NCI-H2029 treated with DMSO at 0.1 percent for 48 hours (cell line): ENCODE results near the gene CREG1.

Experiments
- DNase-seq: peaks from one replicate; lab custom pipeline; 2025; lab: John Stamatoyannopoulos, UW

The CREG1 gene

GRCh38 chr1:167507719-167508118 is 45.8 kb downstream of the CREG1 start:
- no peak for DNase-seq

DNA sequence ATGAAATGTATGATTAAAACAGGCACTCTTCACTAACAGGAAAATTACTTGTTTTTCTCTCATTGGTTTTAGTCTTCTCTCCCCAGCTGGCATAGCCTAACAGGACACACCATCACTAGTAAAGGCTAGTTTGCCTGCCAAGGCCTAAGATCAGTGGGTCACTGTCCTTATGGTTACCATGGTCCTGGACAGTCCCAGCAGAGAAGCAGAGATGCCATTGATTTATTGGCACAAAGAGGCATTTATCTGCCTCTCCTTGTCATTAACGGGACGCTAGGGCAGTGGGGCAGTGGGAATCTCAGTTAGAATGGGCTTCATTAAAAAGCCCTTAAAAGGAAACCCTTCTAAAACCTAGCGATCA is 49.1 kb downstream of the CREG1 start:
- DNase-seq = no peak

DNA sequence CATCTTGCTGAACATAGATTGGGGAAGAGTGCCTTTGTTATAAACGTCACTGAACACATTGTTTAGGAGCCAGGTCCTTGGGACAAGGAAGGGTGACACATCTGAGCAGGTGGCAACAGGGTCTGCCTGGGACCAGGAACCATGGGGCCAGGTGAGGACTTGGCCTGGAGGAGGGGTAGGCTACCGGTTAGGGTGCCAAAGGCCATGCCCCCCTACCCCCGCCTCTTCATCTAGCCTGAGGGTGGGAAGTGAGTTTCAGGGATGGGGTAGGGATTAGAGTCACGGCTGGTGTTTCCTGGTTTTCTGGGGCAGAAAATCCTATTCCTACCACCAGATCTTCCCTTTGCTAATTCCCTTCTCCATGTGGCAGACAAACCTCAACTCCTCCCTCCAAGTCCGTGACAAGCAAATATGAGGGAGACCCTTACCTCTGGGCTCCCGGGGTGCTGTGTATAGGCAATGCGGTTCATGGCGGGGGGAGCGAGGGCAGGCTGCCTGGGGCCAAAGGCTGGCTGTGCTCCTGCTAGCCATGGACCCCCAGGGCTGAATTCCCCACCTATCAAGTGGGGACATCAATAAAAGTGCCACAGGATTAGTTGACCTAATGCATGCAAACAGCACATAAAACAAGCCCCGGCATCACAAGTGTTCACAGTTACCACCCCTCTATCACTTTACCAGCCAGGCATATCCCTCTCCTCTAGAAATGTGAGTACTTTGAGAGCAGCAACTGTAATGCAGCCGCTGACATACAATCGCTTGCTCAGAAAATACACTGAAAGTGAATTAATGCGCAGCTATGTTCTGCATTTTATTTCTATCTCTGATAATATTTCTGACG is 49.7 kb downstream of the CREG1 start:
- DNase-seq = no peak

DNA sequence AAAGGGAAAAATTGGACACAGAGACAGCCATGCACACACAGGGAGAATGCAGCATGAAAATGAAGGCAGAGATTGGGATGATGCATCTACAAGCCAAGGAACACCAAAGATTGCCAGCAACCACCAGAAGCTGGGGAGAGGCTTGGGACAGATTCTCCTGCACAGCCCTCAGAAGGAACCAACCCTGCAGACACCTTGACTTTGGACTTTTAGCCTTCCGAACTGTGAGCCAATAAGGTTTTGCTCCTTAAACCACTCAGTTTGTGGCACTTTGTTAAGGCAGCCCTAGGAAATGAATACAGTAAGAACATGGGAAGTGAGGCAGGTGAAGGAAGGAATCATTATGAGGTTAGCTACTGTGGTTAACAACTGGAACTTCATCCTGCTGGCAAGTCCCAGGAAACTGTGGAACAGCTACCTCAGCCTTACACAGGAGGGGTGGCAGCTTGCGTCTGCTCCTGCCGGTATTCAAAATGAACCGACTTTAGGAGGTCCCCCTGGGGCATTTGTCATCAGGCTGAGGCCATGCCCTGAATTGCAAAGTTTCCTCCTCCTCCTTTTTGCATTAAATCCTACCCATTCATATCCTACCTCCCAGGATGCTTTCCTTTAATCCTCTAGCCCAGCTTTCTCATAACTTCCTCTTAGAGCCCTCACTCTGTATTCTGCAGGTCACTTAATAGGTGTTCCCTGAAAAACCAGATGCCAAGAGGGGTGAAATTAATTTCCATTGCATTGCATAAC is 50.7 kb downstream of the CREG1 start:
- DNase-seq = no peak

GRCh38 chr1:167502192-167502551 is 51.4 kb downstream of the CREG1 start:
- DNase-seq = no peak

DNA sequence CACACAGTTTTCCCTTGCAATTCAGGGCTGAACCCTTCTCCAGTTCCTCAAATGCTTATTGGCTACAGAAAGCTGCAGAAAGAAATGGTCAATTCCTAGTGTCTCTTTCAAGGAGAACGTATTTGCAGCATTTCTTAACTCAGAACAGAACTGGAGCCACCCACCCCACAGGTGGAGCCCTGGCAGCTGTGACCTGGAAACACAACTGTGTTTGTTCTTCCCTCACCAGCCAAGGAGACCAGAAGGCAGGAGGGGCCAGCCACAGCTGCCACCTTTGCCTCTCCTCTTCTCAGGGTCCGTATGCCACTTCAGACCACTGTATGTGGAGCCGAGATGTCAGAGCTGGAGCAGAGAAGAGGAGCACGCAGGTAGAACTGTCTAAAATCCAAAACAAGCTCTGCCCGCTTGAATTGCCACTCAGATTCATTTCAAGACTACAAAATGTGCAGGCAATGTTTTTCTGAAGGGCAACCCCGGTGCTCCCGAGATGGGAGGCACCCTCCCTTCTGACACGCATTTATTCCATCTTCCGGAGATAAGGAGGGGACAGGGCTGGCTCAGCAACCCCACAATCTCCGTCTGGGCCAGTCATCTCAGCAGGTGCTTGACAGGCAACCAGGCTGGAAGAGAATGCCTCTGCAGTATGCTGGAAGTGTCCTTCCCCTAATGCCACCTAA is 51.9 kb downstream of the CREG1 start:
- no peak for DNase-seq

DNA sequence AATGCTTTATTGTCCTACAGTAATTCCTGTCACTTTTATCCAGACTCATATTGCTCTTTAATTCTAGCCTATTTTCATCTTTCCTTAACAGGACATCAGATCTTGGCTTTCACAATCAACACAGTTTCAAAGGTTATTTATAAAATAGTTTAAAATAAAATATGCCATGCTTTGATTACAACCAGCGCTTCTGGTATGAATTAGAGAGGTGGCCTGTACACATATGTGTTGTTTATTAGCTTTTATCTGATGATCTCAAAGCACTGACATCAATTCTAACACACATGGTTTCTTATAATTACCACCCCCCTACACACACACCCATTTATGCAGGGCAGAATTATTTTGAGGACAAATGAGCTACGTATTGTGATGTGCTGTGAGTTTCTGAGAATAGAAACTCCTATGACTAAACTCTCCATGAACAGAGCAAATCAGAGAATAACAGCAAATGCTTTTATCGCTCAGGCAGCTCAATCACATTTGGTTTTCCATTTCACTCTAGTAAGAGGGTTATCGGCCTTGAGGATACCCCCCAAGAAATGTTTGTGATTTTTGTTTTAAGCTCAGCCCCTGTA is 53.2 kb downstream of the CREG1 start:
- DNase-seq = no peak

GRCh38 chr1:167499664-167500101 is 53.9 kb downstream of the CREG1 start:
- DNase-seq = no peak

- DNase-seq = no peak
These were observed 54.5 kb downstream of the CREG1 start for GRCh38 chr1:167499106-167499505.

- DNase-seq = no peak
These were observed 56.6 kb downstream of the CREG1 start for GRCh38 chr1:167496797-167497619.

DNA sequence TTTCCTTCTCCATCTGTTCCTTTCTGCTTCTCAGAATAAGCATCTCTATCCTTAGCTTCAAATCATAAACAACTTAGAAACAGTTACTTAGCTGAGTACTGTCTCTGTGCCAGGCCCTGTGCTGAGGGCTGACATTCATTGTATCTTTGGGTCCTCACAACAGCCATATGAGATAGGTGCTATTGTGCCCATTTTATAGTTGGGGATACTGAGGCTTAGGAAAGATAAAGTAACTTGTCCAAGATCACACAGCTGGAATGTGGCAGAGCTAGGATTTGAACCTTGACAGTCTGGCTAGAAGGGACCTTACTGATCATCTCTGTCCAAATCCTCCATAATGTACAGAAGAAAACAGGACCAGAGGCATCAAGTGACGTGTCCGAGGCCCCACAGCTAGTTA is 60.2 kb downstream of the CREG1 start:
- DNase-seq = no peak

DNA sequence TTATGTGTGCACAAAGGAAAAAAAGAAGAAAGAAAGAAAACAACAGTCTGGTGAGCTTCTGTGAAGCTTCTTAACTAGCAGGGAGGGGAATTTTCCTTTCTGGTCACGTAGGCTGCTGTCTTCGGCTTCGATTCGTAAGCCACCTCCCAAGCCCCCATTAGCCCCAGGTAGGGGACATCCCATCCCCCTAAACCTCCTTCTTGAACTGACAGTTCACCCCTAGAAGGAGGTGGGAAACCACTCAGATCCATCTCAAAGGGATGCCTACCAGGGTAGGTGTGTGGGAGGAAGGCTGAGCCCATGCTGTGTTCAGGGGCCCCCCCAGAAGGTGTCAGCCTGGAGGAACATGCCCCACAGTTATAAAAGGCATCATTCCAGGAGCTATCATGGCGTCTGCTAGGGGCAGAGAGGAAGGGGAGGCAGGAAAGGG is 61.1 kb downstream of the CREG1 start:
- DNase-seq = no peak

DNA sequence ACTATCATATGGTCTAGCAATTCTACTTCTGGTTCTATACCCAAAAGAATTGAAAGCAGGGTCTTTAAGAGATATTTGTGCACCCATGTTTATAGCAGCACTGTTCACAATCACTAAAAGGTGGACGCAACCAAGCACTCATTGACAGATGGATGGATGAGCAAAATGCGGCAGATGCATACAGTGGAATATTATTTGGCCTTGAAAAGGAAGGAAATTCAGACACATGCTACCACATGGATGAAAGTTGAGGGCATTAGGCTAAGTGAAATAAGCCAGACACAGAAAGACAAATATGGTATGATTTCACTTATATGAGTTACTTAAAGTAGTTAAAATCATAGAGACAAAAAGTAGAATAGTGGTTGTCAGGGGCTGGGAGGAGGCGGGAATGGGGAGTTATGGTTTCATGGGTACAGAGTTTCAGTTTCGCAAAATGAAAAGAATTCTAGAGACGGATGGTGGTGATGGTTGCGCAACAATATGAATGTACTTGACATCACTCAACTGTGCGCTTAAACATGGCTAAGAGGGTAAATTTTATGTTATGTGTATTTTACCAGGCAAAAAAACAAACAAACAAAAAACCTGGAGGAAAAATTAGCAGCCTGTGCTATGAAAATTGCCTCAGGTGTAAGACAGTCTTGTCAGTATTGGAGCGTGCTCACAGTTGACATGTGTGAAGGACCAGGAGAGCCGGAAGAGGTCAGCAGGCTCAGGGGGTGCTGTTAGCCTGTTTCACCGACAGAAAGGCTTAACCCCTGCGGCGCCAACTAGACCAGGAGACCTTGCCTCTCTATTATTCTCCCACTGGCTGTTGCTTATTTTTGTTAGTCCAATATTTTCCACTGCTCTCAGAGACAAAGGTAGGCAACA is 61.7 kb downstream of the CREG1 start:
- no peak for DNase-seq
